Mucosa of gallbladder (tissue), 1 donor: ENCODE data around the gene LCLAT1. TPM values are rescaled to one million over a fixed set of nuclear protein-coding genes. Genes with fewer than 3 reads are reported as not detected.
"Not testable (repeated sequence)": the region's sequence is repeated elsewhere in the genome, so short reads cannot be mapped to it uniquely, and the experiment has no call there.

ENCODE experiments used
- DNase-seq: peaks from one replicate; pipeline ENCODE4 v3.0.0-alpha.2; 2020; ENCODE audit warnings: low spot score
- total RNA-seq: library from RNA; stranded (reverse); gene quantifications from one replicate; pipeline ENCODE4 v1.2.1, GENCODE V29; 2021
- donor health status: DM: no; HTN: no; CAD: no.

The LCLAT1 gene
- total RNA-seq, 1 donor from 2014 or later: 40.7 TPM

DNA sequence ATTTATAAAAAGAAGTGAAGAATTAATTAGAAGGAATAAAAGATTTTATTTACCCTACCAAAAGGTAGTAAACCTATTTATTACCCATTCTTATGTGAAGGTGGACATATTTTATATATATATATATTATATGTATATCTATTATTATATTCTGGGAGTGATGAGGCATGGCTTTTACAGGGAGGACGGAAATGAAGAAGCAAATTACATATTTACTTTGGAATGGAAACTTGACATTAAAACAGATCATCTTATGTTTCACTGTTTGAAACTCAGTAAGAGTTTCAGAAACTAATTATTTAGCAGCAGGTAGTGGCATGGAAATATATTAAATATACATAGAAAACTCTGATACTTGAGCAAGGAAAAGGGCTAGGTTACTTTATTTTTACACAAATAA, 143.4 kb downstream of the LCLAT1 start:
- no peak for DNase-seq

DNA sequence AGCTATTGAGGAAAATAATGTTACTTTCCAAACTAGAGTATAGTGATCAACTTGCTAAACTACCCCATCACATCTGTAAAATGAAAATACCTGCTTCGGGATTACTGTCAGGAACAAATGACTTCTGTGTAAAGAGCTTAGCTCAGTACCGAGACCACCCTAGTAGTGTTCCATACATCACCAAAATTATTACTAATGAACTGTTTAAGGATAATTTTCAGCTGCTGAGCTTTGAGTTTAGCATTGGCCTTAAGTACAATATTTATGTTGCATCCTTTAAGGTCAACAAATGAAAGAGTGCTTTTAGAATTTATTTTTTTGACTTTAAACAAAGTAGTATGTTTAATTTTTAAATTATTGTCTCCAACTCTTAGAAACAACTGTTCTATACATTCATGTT, 144.1 kb downstream of the LCLAT1 start:
- DNase-seq: no peak

DNA sequence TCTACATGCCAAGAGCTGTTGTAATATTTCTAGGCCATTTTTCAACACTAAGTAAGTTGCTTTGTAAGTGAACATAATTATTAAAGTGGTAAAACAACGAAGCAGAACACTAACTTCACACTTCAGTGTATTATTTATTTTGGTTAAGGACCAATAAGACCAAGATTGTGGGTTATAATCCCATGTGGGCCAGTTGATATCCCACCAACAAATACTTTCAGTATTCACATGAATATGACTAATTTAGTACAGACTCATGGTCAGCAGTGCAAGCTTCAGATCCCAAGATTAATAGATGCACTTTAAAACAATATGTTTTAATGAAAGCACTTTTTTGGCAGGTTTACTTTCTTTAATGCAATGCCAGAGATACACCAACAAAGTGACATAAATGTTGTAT, 154.3 kb downstream of the LCLAT1 start:
- DNase-seq: no peak

DNA sequence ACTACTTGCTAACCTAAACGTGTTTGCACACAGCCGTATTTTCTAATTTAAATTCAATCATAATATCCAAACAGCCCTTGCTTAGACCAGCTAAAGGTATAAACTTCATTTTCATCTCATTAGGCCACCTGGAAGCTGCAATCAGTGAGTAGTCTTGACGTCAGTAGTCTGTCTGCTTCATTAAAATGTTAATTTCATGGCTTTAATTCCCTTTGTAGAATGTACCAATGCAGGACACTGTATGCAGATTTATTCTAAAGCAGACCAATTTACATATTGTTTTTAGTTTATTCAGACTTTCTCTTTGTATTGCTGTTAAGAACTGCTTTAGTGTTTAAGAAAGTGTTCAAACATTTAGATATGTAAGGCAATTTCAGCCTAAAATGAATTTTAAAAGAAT, 158.2 kb downstream of the LCLAT1 start:
- no peak for DNase-seq

DNA sequence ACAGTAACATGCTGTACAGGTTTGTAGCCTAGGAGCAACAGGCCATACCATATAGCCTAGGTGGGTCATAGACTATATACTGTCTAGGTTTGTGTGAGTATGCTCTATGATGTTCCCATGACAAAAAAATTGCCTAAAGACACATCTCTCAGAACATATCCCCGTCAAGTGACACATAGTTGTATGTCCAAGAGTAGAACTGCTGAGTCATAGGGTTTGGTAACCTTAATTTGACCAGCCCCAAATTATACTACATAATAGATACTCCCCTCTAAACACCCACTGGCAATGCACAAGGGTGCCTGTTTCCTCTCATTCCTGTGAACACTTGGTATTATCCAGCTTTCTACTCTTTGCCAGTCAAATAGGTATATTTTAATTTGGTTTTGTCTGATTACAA, 161.6 kb downstream of the LCLAT1 start:
- DNase-seq: no peak

DNA sequence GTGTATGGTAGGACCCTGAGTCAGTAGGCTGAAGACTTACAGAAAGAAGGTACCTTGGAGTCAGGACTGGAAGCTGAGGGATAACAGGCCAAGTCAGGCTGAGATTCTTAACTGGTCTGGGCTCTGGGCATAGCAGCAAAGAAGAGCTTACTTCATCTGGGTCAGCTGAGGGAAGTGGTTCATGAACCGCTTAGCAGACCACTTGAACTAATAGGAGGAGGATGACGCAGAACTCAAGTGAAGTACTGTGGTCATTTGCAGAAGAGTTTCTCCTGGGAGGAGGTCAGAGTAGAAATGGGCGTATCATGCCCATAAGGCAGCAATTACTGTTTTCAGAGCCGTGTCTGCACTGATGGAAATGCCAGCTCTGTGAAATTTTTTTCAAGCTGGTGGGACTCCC, 164.5 kb downstream of the LCLAT1 start:
- no peak for DNase-seq

DNA sequence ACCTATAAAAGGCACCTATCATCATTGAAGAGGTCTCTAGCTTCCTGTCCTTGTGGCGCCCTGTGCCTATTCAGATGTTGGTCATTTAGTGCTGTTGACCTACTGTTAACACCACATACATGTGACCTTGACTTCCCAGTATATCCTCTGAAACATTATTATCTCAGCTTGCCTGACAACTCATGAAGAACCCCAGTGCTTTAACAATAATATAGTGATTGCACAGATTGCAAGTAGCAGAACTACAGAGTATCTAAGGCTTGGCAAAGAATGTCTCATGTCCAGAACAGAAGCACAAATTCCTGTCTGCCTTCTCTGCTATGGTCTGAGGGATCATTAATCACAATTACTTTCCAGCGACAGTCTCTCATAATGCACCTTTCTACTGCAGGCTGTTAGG, 165.3 kb downstream of the LCLAT1 start:
- no peak for DNase-seq

DNA sequence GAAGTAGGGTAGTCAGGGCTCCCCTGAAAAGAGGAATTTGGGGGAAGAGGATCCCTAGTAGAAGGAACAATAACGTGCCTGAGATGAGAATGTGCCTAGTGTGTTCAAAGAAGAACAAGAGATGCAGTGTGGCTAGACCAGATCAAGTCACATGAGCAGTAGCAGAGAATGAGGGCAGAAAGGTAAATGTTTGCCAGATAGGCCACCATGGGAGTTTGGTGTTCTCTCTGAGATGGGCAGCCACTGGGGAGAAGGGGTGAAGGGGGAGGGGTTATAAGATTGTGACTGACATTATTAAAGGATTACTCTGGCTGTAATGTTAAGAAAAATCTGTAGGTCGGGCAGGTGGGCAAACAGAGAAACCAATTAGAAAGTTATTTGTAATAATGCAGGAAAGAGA, 166.0 kb downstream of the LCLAT1 start:
- no peak for DNase-seq

DNA sequence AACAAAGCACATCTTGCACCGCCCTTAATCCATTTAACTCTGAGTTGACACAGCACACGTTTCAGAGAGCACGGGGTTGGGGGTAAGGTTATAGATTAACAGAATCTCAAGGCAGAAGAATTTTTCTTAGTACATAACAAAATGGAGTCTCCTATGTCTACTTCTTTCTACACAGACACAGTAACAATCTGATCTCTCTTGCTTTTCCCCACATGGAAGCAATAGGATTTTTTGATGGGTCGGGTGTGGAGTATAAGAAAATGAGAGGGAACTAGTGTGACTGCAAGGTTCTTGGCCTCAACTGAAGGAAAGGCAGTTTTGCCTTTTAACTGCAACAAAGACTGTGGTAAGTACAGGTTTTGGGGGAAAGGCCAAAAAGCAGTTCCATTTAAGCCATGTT, 167.2 kb downstream of the LCLAT1 start:
- DNase-seq: not testable (repeated sequence)

DNA sequence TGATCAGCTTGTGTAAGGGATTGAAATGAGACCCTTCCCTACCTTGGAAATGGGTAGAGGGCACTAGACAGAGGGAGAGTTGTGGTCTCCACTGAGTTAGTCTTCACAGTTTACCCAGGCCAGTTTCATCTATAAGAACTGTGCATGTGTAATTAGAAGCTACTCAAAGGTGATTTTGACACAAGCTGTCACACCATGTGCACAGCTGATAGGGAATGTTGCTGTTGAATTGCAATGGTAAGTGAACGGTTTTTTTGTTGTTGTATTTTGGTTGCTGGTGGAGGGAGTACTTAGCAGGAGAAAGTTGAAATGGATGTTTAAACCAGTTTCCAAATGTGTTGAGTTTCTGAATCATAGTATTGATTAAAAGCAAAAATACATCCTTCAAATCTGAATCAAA, 168.9 kb downstream of the LCLAT1 start:
- no peak for DNase-seq

DNA sequence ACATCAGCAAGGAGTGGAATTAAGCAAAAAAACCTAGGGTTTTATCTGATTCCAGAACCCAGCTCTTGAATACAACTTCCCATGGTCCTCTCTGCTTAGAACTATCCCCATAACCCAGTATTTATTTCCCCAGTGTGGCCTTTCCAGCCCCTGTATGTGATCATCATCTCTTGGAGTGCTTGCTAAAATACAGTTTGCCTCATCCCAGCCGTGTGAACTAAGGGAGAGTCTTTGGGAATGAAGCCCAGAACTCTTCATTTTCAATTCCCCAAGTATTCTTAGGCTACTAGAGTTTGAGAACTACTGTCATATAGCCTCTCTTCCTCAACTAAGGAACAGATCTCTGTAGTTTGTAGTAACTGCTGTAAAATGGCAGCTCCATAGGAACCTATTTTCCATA, 173.1 kb downstream of the LCLAT1 start:
- DNase-seq: no peak

DNA sequence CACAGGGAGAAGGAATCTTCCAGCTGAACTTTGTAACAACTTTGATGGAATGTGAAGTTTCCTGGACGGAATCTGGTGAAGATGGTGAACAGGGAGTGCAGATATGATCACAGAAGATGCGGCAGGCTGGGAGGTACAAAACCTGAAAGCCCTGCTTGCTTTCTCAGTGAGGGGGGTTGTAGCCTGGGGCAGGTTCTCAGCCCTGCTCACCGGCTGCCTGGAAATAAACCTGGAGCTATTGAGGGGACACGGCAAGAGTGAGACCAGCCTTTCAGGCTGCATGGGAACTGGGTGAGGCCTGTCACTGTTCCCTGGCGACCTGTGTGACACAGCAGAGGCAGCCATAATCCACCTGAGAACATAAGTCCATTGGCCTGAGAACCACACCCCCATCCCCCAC, 174.8 kb downstream of the LCLAT1 start:
- no peak for DNase-seq

DNA sequence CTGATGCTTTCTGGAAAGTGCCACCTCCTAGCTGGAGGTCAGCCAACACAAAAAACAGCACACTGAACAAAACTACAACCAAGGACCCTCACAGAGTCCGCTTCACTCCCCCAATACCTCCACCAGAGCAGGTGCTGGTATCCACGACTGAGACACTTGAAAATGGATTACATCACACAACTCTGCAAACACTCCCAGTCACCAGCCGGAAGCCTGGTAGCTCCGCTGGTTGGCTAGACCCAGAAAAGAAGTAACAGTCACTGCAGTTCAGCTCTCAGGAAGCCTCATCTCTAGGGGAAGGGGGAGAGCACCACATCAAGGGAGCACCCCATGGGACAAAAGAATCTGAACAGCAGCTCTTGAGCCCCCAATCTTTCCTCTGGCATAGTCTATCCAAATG, 175.4 kb downstream of the LCLAT1 start:
- DNase-seq: no peak

DNA sequence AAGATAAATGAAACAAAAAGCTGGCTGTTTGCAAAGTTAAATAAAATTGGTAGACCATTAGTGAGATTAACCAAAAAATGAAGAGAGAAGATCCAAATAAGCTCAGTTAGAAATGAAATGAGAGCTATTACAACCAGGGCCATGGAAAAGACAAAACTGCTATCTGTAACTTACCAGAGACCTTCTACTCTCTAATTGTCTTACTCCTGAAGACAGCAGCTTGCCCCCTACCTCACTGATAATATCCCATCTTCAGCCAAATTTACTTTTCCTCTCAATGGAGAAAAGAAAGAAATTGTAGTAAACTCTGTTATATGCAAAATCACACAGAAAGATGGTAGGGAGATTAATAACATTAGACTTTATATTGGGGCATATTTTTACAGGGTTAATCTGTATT, 178.2 kb downstream of the LCLAT1 start:
- DNase-seq: no peak

DNA sequence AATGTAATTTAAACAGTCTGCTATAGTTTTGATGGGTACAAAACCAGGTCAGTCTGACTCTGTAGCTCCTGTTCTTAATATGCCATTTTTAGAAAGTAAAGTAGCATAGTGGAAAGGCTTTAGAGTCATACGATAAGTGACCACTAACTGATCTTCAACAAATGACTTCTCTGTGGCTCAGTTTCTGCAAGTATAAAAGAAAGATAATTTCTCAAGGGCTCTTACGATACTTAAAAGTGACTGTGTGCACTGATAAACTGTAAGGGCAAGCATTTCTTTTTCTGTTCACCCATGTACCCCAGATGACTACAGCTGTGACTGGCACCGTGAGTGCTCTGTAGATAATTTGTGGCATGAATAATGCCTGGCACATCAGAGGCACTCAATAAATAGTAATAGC, 178.7 kb downstream of the LCLAT1 start:
- no peak for DNase-seq

DNA sequence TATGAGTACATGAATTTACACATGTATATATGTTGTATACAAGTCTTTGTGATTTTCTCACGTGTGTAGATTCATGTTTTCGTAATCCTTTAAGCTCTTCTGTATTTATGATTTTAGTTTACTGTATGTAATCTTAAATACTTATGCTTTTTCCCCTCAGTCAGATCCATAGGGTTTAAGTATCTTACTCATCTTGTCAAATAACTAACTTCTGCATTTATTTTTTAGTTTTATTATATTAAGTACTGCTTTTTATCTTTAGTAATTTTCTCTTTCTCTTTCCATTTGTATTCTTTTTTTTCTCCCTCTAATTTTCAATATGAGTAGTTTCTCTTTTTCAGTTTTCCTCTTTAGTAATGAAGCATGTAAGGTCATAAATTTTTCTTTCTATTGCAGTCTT, 179.4 kb downstream of the LCLAT1 start:
- DNase-seq: no peak

DNA sequence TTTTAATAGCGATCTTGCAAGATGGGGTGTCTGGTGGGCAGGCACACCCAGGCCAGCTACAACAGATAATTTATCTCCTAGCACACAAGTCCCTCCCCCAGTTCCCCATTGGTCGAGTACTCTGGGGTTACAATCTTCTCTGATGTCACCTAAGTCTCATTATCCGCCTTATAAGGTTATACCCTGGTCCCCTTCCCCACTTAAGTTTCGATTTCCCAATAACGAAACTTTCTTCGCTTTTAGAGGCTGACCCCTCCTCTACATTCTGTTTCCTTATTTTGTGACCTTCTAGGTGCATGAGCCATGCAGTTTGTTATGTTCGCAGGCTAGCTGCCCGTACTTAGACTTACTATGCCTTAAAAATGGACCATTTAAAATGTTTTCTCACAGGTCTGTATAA, 180.1 kb downstream of the LCLAT1 start:
- no peak for DNase-seq

DNA sequence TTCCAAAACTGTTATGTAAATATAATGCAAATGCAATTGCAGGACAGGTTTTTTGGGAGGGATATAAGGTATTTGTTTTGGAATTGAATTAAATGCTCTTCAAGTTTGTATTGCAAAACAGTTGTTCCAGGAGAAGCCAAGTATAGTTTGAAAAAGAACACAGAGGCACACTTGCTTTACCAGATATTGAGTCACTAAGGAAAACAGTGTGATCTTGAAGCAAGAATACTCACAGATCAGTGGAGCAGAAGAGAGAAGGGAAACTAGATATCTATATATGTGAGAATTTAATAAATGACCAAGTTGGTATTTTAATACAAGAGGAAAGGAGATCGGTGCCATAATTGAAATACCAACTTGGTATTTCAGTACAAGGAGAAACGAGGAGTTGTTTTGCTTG, 181.3 kb downstream of the LCLAT1 start:
- DNase-seq: no peak

DNA sequence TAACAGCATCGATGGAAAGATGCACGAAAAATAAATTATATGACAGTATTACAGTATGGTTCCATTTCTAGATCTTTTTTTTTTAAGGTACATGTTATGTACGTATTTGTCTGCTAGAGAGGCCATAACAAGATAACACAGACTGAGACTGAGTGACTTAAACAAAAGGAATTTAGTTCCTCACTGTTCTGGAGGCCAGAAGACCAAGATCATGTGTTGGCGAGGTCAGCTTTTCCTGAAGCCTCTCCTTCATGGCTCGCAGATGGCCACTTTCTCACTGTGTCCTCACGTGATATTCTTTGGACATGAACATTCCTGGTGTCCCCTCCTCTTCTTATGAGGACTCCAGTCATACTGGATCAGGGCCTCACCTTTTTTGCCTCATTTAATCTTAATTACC, 182.8 kb downstream of the LCLAT1 start:
- no peak for DNase-seq

DNA sequence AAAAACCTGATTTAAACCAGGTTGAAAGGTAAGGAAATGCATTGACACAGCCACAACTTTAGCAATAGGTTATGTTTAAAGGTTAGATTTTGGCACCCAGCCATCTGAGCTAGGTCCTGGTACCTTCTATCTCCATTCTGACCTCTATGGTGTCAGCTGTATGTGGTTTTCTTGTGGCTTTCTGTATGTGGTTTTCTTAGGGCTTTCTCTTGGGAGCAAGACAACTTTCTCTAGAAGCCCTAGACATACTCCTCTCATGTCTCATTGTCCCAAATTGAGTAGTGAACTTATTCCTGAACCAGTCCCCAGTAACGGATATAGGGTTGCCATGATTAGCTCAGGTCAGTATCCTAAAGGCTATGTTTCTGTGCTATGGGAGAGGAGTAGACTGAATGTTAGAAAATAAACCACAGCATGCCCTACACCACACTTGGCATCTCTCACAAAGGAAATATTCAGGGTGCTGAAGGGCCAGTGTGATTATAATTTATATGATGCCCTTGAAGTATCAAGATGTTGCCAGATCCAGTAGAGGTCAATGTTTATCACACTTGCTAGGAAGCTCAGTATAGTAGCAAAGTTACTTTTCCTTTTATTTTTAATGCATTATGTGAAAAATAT, 184.1 kb downstream of the LCLAT1 start:
- no peak for DNase-seq

DNA sequence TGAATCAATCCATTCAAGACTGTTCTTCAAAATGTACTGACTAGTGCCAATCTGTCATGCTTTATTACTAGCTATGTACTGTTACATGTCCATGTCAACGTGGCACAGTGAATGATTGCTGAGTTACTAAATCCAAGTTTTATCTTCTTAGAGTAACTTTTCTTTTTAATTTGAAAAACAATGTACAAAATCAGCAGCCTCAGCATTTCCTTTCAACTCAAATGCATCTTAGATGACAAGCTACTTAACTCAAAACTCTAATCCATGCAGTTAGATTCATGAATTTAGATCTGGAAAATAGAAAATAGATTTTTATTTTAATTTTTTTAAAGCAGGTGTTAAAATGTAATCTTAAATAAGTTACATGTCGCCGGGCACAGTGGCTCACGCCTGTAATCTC, 186.0 kb downstream of the LCLAT1 start:
- DNase-seq: no peak

DNA sequence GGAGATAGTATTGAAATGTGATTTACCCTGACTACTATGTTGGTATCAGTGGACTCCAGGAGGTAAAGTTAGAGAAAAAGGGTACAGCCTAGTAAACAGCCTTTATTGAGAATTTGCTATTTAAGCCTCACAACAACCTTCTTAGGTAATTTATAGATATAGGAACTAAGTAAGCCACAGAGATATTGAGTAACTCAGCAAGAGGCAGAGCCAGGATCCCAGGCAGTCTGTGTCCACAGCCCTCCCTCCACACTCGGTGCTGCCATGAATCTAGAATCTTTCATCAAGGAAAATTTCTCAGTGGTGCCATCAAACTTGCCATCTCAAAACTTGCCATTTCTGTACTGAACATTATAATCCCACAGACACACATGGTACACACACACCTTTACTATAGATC, 189.3 kb downstream of the LCLAT1 start:
- DNase-seq: no peak

DNA sequence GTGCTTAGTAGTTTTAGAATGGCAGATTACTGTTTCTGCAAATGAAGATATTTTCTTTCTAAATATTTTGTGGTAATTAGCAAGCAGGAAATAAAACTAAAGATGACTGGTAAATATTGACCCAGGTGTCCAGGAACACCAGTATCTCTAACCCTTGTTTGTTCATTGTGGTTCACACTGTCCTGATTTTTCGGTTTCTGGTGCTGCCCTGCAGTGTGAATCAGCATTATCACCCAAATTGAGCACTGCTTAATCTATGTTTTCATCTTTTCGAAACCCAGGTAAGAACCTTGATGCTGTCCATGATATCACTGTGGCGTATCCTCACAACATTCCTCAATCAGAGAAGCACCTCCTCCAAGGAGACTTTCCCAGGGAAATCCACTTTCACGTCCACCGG, 192.8 kb downstream of the LCLAT1 start:
- DNase-seq: no peak

DNA sequence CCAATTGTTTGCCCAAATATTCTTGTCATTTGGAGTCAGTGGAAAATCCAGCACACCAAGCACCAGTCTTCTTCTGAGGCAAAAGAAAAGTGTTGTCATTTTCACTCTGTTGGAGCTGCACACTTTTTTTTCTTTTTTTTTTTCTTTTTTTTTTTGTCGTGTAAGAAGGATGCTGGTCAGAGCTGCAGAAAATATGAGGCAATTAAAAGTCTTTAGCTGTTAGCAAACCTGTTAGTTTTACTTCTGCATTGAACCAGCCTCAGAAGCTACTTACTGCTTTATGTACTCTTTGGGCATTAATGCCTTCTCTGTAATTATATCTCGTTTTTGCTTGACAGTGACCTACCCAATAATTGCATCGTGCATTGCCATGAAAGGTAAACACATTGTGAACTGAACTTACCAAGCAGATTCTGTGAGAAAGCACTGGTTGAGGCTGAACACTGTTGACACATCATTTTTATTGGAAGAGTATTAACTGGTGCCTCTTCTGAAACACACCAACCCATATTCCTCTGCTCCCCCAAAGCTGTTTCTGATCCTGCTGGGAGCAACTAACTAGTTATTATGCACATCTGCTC, 194.8 kb downstream of the LCLAT1 start:
- DNase-seq: no peak
